CD4-positive, alpha-beta T cell treated with Interleukin-12 subunit alpha and Interleukin-12 subunit beta, for 1 hour (primary cell): ENCODE measurements around the gene POU2AF3.

Experiments
- DNase-seq: peaks from one replicate; pipeline ENCODE4 v3.0.0-alpha.2; 2020

POU2AF3 gene

GRCh38 chr11:111353776-111354600 lies 55.6 kb downstream of the POU2AF3 start:
- DNase-seq, result no peak

GRCh38 chr11:111354601-111354891 lies 56.2 kb downstream of the POU2AF3 start:
- DNase-seq, result no peak

DNA sequence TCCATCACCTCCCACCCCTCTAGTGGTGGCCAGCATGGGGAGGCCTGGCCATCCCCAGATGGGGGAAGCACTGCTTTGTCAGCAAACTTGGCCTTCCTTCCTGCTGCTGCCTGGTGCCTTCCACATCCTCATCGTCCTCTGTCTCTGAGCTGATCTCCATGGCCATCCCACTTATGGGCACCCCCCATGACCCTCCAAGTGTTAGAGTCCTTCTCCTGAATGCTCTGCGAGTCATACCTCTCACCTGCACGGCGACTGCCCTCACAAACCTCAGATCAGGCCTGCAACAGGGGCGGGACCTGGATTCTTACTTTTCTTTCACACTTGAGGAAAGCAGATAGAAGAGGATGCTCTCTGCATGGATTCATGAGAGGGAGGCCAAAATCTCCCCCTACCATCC lies 56.8 kb downstream of the POU2AF3 start:
- no peak for DNase-seq

GRCh38 chr11:111355956-111356659 lies 57.8 kb downstream of the POU2AF3 start:
- no peak for DNase-seq

GRCh38 chr11:111356660-111357048 lies 58.3 kb downstream of the POU2AF3 start:
- DNase-seq, result no peak

GRCh38 chr11:111357150-111358037 lies 59.0 kb downstream of the POU2AF3 start:
- DNase-seq, result no peak
